GM12872 (cell line): ENCODE measurements around the gene WBP1.

ENCODE experiments used
- CTCF ChIP-seq: IDR thresholded peaks from 3 replicates; pipeline ENCODE4 v1.5.1; 2011; ENCODE audit warnings: low read depth, mild to moderate bottlenecking, low read length, moderate library complexity; ENCODE audit not compliant: insufficient read depth

Gene WBP1

GRCh38 chr2:74424139-74424992, 33.9 kb upstream of the WBP1 start:
- no peak for TF ChIP-seq CTCF

- no peak for TF ChIP-seq CTCF
Observed at GRCh38 chr2:74424995-74425406, 33.2 kb upstream of the WBP1 start.

- TF ChIP-seq CTCF, result no peak
Observed at GRCh38 chr2:74425523-74425922, 32.7 kb upstream of the WBP1 start.

GRCh38 chr2:74426181-74426758, 32.0 kb upstream of the WBP1 start:
- no peak for TF ChIP-seq CTCF

GRCh38 chr2:74427551-74427950, 30.7 kb upstream of the WBP1 start:
- no peak for TF ChIP-seq CTCF

GRCh38 chr2:74428675-74429074, 29.6 kb upstream of the WBP1 start:
- no peak for TF ChIP-seq CTCF

- no peak for TF ChIP-seq CTCF
Observed at GRCh38 chr2:74429487-74430451, 28.5 kb upstream of the WBP1 start.
